ENCODE measurements around the gene CLCF1. TPM values are rescaled to one million over a fixed set of nuclear protein-coding genes. Genes with fewer than 3 reads are reported as not detected.

The CLCF1 gene
- polyA plus RNA-seq, 1 donor (not counting 4 experiments of a cell fraction or from before 2014, with no cell fraction given), result 2.7 TPM

DNA sequence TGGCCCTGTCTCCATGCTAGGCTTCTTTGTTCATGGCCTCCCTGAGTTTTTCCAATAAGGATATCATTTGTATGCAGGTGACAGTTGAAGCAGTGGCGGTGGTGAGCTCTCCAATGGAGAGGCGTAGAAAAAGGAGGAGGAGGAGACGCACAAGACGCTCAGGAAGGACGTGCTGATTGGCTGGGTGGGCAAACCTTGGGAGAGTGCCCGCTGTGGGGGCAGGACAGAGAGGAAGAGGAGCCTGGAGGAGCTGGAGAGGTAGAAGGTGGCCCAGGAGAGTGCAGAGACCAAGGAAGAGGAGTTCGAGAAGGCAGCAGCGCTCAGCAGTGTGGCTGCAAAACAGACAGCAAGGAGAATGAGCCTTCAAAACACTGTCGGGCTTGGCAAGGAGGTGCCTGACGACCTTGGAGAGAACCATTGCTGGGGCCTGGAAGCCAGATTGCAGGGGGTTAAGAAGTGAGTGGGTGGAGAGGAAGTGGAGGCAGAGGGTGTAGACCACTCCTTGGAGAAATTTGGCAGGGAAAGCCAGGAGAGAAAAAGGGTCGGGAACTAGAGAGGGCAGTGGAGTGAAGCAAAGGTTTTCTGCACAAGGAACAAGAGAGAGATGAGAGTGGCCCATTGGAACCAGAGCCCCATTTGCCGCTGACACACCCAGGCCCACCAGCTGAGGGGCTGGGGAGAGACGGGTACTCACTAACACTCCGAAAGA lies 7.5 kb downstream of the CLCF1 start:
- peaks cover 17% of the 10 kb centered on the region for H3K4me1 ChIP-seq (ENCODE audit: control insufficient read depth, extremely low read depth, insufficient read depth, low read length)
- H3K9me1 ChIP-seq (ENCODE audit: control insufficient read depth, extremely low read depth, insufficient read depth, low read length), result no peaks in the 10 kb centered on the region
- TF ChIP-seq, protein P1, sequence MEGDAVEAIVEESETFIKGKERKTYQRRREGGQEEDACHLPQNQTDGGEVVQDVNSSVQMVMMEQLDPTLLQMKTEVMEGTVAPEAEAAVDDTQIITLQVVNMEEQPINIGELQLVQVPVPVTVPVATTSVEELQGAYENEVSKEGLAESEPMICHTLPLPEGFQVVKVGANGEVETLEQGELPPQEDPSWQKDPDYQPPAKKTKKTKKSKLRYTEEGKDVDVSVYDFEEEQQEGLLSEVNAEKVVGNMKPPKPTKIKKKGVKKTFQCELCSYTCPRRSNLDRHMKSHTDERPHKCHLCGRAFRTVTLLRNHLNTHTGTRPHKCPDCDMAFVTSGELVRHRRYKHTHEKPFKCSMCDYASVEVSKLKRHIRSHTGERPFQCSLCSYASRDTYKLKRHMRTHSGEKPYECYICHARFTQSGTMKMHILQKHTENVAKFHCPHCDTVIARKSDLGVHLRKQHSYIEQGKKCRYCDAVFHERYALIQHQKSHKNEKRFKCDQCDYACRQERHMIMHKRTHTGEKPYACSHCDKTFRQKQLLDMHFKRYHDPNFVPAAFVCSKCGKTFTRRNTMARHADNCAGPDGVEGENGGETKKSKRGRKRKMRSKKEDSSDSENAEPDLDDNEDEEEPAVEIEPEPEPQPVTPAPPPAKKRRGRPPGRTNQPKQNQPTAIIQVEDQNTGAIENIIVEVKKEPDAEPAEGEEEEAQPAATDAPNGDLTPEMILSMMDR (optimal IDR thresholded peaks at IDR 0.05 in 1 of 3, IDR thresholded peaks at IDR 0.05 in 1 of 3, conservative IDR thresholded peaks at IDR 0.05 in 1 of 3; ENCODE audit: extremely low read depth in 1 of 3, insufficient read depth in 2 of 3, low read length in 3 of 3), result no peak
- TF ChIP-seq EZH2 (IDR thresholded peaks at IDR 0.05; ENCODE audit: low read length), result no peak
- no peaks in the 10 kb centered on the region for H3K27me3 ChIP-seq (ENCODE audit: control insufficient read depth, extremely low read depth, insufficient read depth, low read length)
- FAIRE-seq, result no peak
- no peaks in the 10 kb centered on the region for H3K9me3 ChIP-seq (ENCODE audit: control insufficient read depth, low read depth, low read length)
- H2AFZ ChIP-seq (ENCODE audit: control insufficient read depth, low read length), result no peak overlapping the region
- H4K20me1 ChIP-seq (ENCODE audit: control insufficient read depth, extremely low read depth, insufficient read depth, low read length), result no peaks in the 10 kb centered on the region
- no peak overlapping the region for H3K4me3 ChIP-seq (ENCODE audit: control insufficient read depth in 2 of 3, extremely low read depth in 1 of 3, insufficient read depth in 2 of 3, low read depth in 1 of 3, low read length in 3 of 3)
- H3K79me2 ChIP-seq (ENCODE audit: control insufficient read depth, insufficient read depth, low read length), result no peaks in the 10 kb centered on the region
- dilution Hi-C loops (cut with MboI; ENCODE audit: extremely low pct_ligation_motif_present, low sequenced_read_pairs), result no loop called here
- H3K36me3 ChIP-seq (ENCODE audit: control insufficient read depth in 2 of 2, extremely low read depth in 1 of 2, insufficient read depth in 2 of 2, low read length in 2 of 2), result peaks cover 4 to 6% of the 10 kb centered on the region in 2 experiments
- H3K4me2 ChIP-seq (ENCODE audit: control insufficient read depth, extremely low read depth, insufficient read depth, low read depth, low read length), result no peak overlapping the region
- no peak overlapping the region for H3K27ac ChIP-seq (ENCODE audit: control insufficient read depth, insufficient read depth, low read length)
- no peak overlapping the region for H3K9ac ChIP-seq (ENCODE audit: control insufficient read depth, extremely low read depth, insufficient read depth, low read length)
- no peak for DNase-seq (ENCODE audit: low read depth, low spot score)

GRCh38 chr11:67364783-67365722 lies 8.3 kb downstream of the CLCF1 start:
- Histone ChIP-seq H3K4me2 (ENCODE audit: control insufficient read depth, extremely low read depth, insufficient read depth, low read depth, low read length) (no peak overlapping the region), H3K79me2 (ENCODE audit: control insufficient read depth, insufficient read depth, low read length) (no peaks in the 10 kb centered on the region), H3K9me3 (ENCODE audit: control insufficient read depth, low read depth, low read length) (no peaks in the 10 kb centered on the region), H3K9ac (ENCODE audit: control insufficient read depth, extremely low read depth, insufficient read depth, low read length) (no peak overlapping the region), H3K27ac (ENCODE audit: control insufficient read depth, insufficient read depth, low read length) (no peak overlapping the region), H3K4me1 (ENCODE audit: control insufficient read depth, extremely low read depth, insufficient read depth, low read length) (peaks cover 17% of the 10 kb centered on the region), H3K27me3 (ENCODE audit: control insufficient read depth, extremely low read depth, insufficient read depth, low read length) (no peaks in the 10 kb centered on the region), H3K4me3 (ENCODE audit: control insufficient read depth in 2 of 3, extremely low read depth in 1 of 3, insufficient read depth in 2 of 3, low read depth in 1 of 3, low read length in 3 of 3) (no peak overlapping the region), H2AFZ (ENCODE audit: control insufficient read depth, low read length) (no peak overlapping the region), H3K36me3 (ENCODE audit: control insufficient read depth in 2 of 2, extremely low read depth in 1 of 2, insufficient read depth in 2 of 2, low read length in 2 of 2) (peaks cover 4 to 6% of the 10 kb centered on the region in 2 experiments), H3K9me1 (ENCODE audit: control insufficient read depth, extremely low read depth, insufficient read depth, low read length) (no peaks in the 10 kb centered on the region), H4K20me1 (ENCODE audit: control insufficient read depth, extremely low read depth, insufficient read depth, low read length) (no peaks in the 10 kb centered on the region)
- TF ChIP-seq EZH2 (IDR thresholded peaks at IDR 0.05; ENCODE audit: low read length), result no peak
- TF ChIP-seq, protein P1 (optimal IDR thresholded peaks at IDR 0.05 in 1 of 3, IDR thresholded peaks at IDR 0.05 in 1 of 3, conservative IDR thresholded peaks at IDR 0.05 in 1 of 3; ENCODE audit: extremely low read depth in 1 of 3, insufficient read depth in 2 of 3, low read length in 3 of 3), result no peak
- DNase-seq (ENCODE audit: low read depth, low spot score) (no peak), FAIRE-seq (no peak)
- dilution Hi-C loops (cut with MboI; ENCODE audit: extremely low pct_ligation_motif_present, low sequenced_read_pairs), result no loop called here

Data from keratinocyte (primary cell).